ENCODE measurements around the gene FGF12.

The FGF12 gene

GRCh38 chr3:192409201-192409837 is 318.0 kb downstream of the FGF12 start:
- no peak for TF ChIP-seq CTCF (IDR thresholded peaks at IDR 0.05; ENCODE audit: low read depth, low read length)
- peak overlapping the region; percentile 42 for H3K4me3 ChIP-seq (ENCODE audit: low read depth, low read length)
- peak; percentile 47 for DNase-seq (ENCODE audit: low read depth, low spot score)
- in situ Hi-C loops (cut with HindIII; ENCODE audit: low sequenced_read_pairs), result no loop called here

GRCh38 chr3:192408647-192409200 is 318.6 kb downstream of the FGF12 start:
- H3K4me3 ChIP-seq (ENCODE audit: low read depth, low read length), result peak overlapping the region; percentile 42
- TF ChIP-seq CTCF (IDR thresholded peaks at IDR 0.05; ENCODE audit: low read depth, low read length), result no peak
- in situ Hi-C loops (cut with HindIII; ENCODE audit: low sequenced_read_pairs), result no loop called here
- DNase-seq (ENCODE audit: low read depth, low spot score), result peak; percentile 24

GRCh38 chr3:192408007-192408646 is 319.2 kb downstream of the FGF12 start:
- TF ChIP-seq CTCF (IDR thresholded peaks at IDR 0.05; ENCODE audit: low read depth, low read length), result peak; percentile 13
- H3K4me3 ChIP-seq (ENCODE audit: low read depth, low read length), result peak overlapping the region; percentile 42
- in situ Hi-C loops (cut with HindIII; ENCODE audit: low sequenced_read_pairs), result no loop called here
- peak; percentile 42 for DNase-seq (ENCODE audit: low read depth, low spot score)

- no peak overlapping the region for H3K4me3 ChIP-seq (ENCODE audit: low read depth, low read length)
- DNase-seq (ENCODE audit: low read depth, low spot score), result no peak
- in situ Hi-C loops (cut with HindIII; ENCODE audit: low sequenced_read_pairs), result no loop called here
Measured at GRCh38 chr3:192399767-192400166, 327.6 kb downstream of the FGF12 start.

GRCh38 chr3:192397012-192397411 is 330.3 kb downstream of the FGF12 start:
- no peak for TF ChIP-seq CTCF (IDR thresholded peaks at IDR 0.05; ENCODE audit: low read depth, low read length)
- no peak overlapping the region for H3K4me3 ChIP-seq (ENCODE audit: low read depth, low read length)
- in situ Hi-C loops (cut with HindIII; ENCODE audit: low sequenced_read_pairs), result no loop called here
- DNase-seq (ENCODE audit: low read depth, low spot score), result no peak

More at GRCh38 chr3:192399767-192400166, 327.6 kb downstream of the FGF12 start:
- no peak for TF ChIP-seq CTCF (IDR thresholded peaks at IDR 0.05; ENCODE audit: low read depth, low read length)

GRCh38 chr3:192395506-192395905 is 331.8 kb downstream of the FGF12 start:
- no peak overlapping the region for H3K4me3 ChIP-seq (ENCODE audit: low read depth, low read length)
- no peak for TF ChIP-seq CTCF (IDR thresholded peaks at IDR 0.05; ENCODE audit: low read depth, low read length)
- in situ Hi-C loops (cut with HindIII; ENCODE audit: low sequenced_read_pairs), result no loop called here
- no peak for DNase-seq (ENCODE audit: low read depth, low spot score)
